SH-SY5Y (cell line): ENCODE measurements around the gene SND1.

Experiments used
- GATA2 ChIP-seq: IDR thresholded peaks from 2 replicates; pipeline ENCODE4 v1.6.1; 2011; ENCODE audit warnings: mild to moderate bottlenecking, low read depth, low read length
- GATA3 ChIP-seq: IDR thresholded peaks from 2 replicates; pipeline ENCODE4 v1.6.1; 2011; ENCODE audit warnings: low read depth, mild to moderate bottlenecking, low read length, moderate library complexity

- no peak for TF ChIP-seq GATA2
- no peak for TF ChIP-seq GATA3
Observed at GRCh38 chr7:127809261-127809702, 157.3 kb downstream of the SND1 start.
